GM12878 (cell line): Measurements from ENCODE around the gene PDLIM5. TPM values are rescaled to one million over a fixed set of nuclear protein-coding genes. Genes with fewer than 3 reads are reported as not detected.

Experiments
- ATAC-seq: fragments of 200-7000 bp; cut with Tn5 transposase; 3 replicates; pipeline ENCODE4 v1.9.1; 2020; ENCODE audit warnings: mild to moderate bottlenecking, moderate library complexity
- BruUV-seq: library from RNA; stranded (reverse); fragments of 400-500 nt; replicated peaks from 2 replicates; lab custom pipeline; 2021; lab: Mats Ljungman, UMichigan
- CTCF ChIA-PET: fragments of 300-600 bp; sonication (Branson Sonifier 250); formaldehyde crosslinking; extraction: SDS; loops from one replicate; lab custom pipeline; 2021; ENCODE audit warnings: inconsistent platforms; lab: Yijun Ruan, JAX
- POLR2A ChIA-PET: fragments of 350-600 bp; formaldehyde crosslinking; extraction: SDS; loops from one replicate; lab custom pipeline; 2021; ENCODE audit warnings: inconsistent platforms; lab: Charles Lee
- RAD21 ChIA-PET: fragments of 300-600 bp; sonication (Branson Sonifier 250); formaldehyde crosslinking; loops from one replicate; lab custom pipeline; 2023; ENCODE audit warnings: antibody characterized with exemption; ENCODE audit not compliant: unreplicated experiment; lab: Charles Lee
- SMC1A ChIA-PET: fragments of 300-600 bp; sonication (Branson Sonifier 250); formaldehyde crosslinking; loops from one replicate; lab custom pipeline; 2023; ENCODE audit not compliant: unreplicated experiment, uncharacterized antibody; lab: Charles Lee
- DNase-seq: peaks from one replicate; pipeline ENCODE4 v3.0.0-alpha.2; 2011; ENCODE audit warnings: low read depth, low spot score
- FAIRE-seq: peaks from 3 replicates; lab custom pipeline; 2011; peaks lifted over from hg19 to GRCh38; lab: Jason Lieb, UNC
- H2AFZ ChIP-seq: 2 replicates; pipeline ENCODE4 v1.6.0; 2011; ENCODE audit warnings: low read depth, low read length, control low read depth; ENCODE audit not compliant: control insufficient read depth
- H3K27ac ChIP-seq: 2 replicates; pipeline ENCODE4 v1.5.1; 2011; ENCODE audit warnings: control low read depth; ENCODE audit not compliant: control insufficient read depth, insufficient read depth
- H3K27me3 ChIP-seq, 2 experiments: replicated peaks in 1 of 2; 2 replicates each; pipeline versions ENCODE4 v1.6.0 to v1.6.1; 2011; ENCODE audit warnings: low read length in 1 of 2; ENCODE audit not compliant: control insufficient read depth in 2 of 2, insufficient read depth in 2 of 2
- H3K36me3 ChIP-seq, 2 experiments: 2 replicates each; pipeline ENCODE4 v1.5.1; 2011; ENCODE audit warnings: low read length in 1 of 2; ENCODE audit not compliant: control insufficient read depth in 2 of 2, insufficient read depth in 2 of 2
- H3K4me1 ChIP-seq: 2 replicates; pipeline ENCODE4 v1.6.1; 2011; ENCODE audit warnings: mild to moderate bottlenecking, low read length, moderate library complexity, mixed read lengths; ENCODE audit not compliant: control insufficient read depth, insufficient read depth
- H3K4me2 ChIP-seq: 2 replicates; pipeline ENCODE4 v1.6.0; 2011; ENCODE audit warnings: control low read depth; ENCODE audit not compliant: control insufficient read depth, insufficient read depth
- H3K4me3 ChIP-seq: fragments of 200-600 bp; sonication (generic); 2 replicates; pipeline ENCODE4 v1.5.1; 2016
- H3K79me2 ChIP-seq: 2 replicates; pipeline ENCODE4 v1.6.0; 2011; ENCODE audit warnings: low read length; ENCODE audit not compliant: control insufficient read depth, insufficient read depth
- H3K9ac ChIP-seq: 2 replicates; pipeline ENCODE4 v1.8.0; 2011; ENCODE audit warnings: low read length, control low read depth, mixed read lengths; ENCODE audit not compliant: control insufficient read depth, insufficient read depth
- H3K9me3 ChIP-seq: replicated peaks from 3 replicates; pipeline ENCODE4 v1.5.1; 2011; ENCODE audit warnings: mild to moderate bottlenecking, low read length; ENCODE audit not compliant: control insufficient read depth, insufficient read depth
- H4K20me1 ChIP-seq: 2 replicates; pipeline ENCODE4 v1.6.0; 2011; ENCODE audit not compliant: control insufficient read depth, insufficient read depth
- ASH2L ChIP-seq: fragments of 300-600, 200-600 bp; sonication (generic); IDR thresholded peaks from 2 replicates; pipeline ENCODE4 v1.6.1; 2017; ENCODE audit warnings: low read depth, mild to moderate bottlenecking, borderline replicate concordance
- BCL3 ChIP-seq: IDR thresholded peaks from 2 replicates; pipeline ENCODE4 v1.6.1; 2011; ENCODE audit warnings: borderline replicate concordance, low read depth, mild to moderate bottlenecking, moderate library complexity, low read length; ENCODE audit not compliant: insufficient read depth, poor library complexity, severe bottlenecking
- CEBPB ChIP-seq, 2 experiments: fragments of 150-350 bp in 1 of 2; IDR thresholded peaks; 2 replicates each; pipeline ENCODE4 v1.6.1; 2012 to 2014; ENCODE audit warnings: low read depth in 2 of 2, low read length in 2 of 2, borderline replicate concordance in 1 of 2, inconsistent platforms in 1 of 2
- ELK1 ChIP-seq: IDR thresholded peaks from 2 replicates; pipeline ENCODE4 v1.6.1; 2012; ENCODE audit warnings: low read depth, low read length, improper control_type of control experiment
- GABPA ChIP-seq: IDR thresholded peaks from 2 replicates; pipeline ENCODE4 v1.6.1; 2014; ENCODE audit warnings: antibody characterized with exemption, low read depth, mild to moderate bottlenecking, inconsistent platforms
- HDAC2 ChIP-seq: fragments of 200-600 bp; sonication (generic); IDR thresholded peaks from 2 replicates; pipeline ENCODE4 v1.6.1; 2017
- IRF5 ChIP-seq: fragments of 450-650 bp; IDR thresholded peaks from 2 replicates; pipeline ENCODE4 v1.6.1; 2017; ENCODE audit warnings: borderline replicate concordance
- NR2C1 ChIP-seq: fragments of 450-650 bp; IDR thresholded peaks from 2 replicates; pipeline ENCODE4 v1.6.1; 2017; ENCODE audit warnings: antibody characterized with exemption, mild to moderate bottlenecking, moderate library complexity
- POLR2A ChIP-seq: IDR thresholded peaks from 2 replicates; pipeline ENCODE4 v1.6.1; 2011; ENCODE audit warnings: low read depth, mild to moderate bottlenecking, low read length
- SKIL ChIP-seq: fragments of 450-650 bp; IDR thresholded peaks from 2 replicates; pipeline ENCODE4 v1.6.1; 2017; ENCODE audit warnings: mild to moderate bottlenecking, low read depth, inconsistent platforms; ENCODE audit not compliant: poor library complexity, severe bottlenecking
- SMAD5 ChIP-seq: IDR thresholded peaks from 2 replicates; pipeline ENCODE4 v1.6.1; 2016; ENCODE audit warnings: antibody characterized with exemption, low read depth
- SUZ12 ChIP-seq: fragments of 200-600 bp; sonication (generic); IDR thresholded peaks from one replicate; pipeline ENCODE4 v1.6.1; 2018; ENCODE audit warnings: antibody characterized with exemption, mild to moderate bottlenecking; ENCODE audit not compliant: unreplicated experiment
- TBL1XR1 ChIP-seq: IDR thresholded peaks from 2 replicates; pipeline ENCODE4 v1.6.1; 2012; ENCODE audit warnings: low read depth, low read length, improper control_type of control experiment
- TCF3 ChIP-seq: IDR thresholded peaks from 2 replicates; pipeline ENCODE4 v1.6.1; 2012; ENCODE audit warnings: low read depth, mild to moderate bottlenecking, low read length, borderline replicate concordance; ENCODE audit not compliant: insufficient read depth
- YBX1 ChIP-seq: fragments of 450-650 bp; IDR thresholded peaks from 2 replicates; pipeline ENCODE4 v1.6.1; 2016; ENCODE audit warnings: antibody characterized with exemption
- ZNF274 ChIP-seq: IDR thresholded peaks from one replicate; pipeline ENCODE4 v1.8.0; 2011; ENCODE audit not compliant: insufficient read length, insufficient read depth
- ZZZ3 ChIP-seq: IDR thresholded peaks from 2 replicates; pipeline ENCODE4 v1.6.1; 2011; ENCODE audit warnings: low read depth; ENCODE audit not compliant: control insufficient read depth, insufficient read length
- WGBS: methylation state at CpG from one replicate; pipeline ENCODE4 v1.1.6; 2016; ENCODE audit warnings: low lambda C conversion rate; ENCODE audit not compliant: insufficient replicate concordance, insufficient coverage; ENCODE audit errors: missing lambda C conversion rate; 5-methylcytosine and 5-hydroxymethylcytosine counted together
- in situ Hi-C: fragments of 300-500 bp; cut with MboI; formaldehyde crosslinking; loops from 9 replicates; pipeline ENCODE4 v1.14.3; 2018; ENCODE audit warnings: mixed read lengths
- intact Hi-C: fragments of 100-400 bp; cut with micrococcal nuclease; formaldehyde crosslinking; loops from one replicate; pipeline ENCODE4 v1.14.2; 2022; ENCODE audit not compliant: unreplicated experiment
- polyA plus RNA-seq, 11 experiments: library from polyadenylated mRNA; depleted of rRNA in 4 of 11; unstranded in 6 of 11; stranded (reverse) in 5 of 11; fragments of >200 nt; fragmentation: Nextera tagmentation in 4 of 11; fragmentation: Illumina TruSeq in 1 of 11; extraction: Ambion mirVana in 4 of 11; extraction: Trizol in 1 of 11; gene quantifications; 1 replicate in 1 of 11; 2 replicates in 10 of 11; pipeline versions ENCODE4 v1.2.1 to v1.2.3, GENCODE V29; 2011 to 2016; ENCODE audit warnings: inconsistent platforms in 2 of 11, missing spikeins in 2 of 11, low read depth in 1 of 11
- total RNA-seq, 4 experiments: library from RNA; depleted of rRNA in 3 of 4; stranded (reverse); fragments of >200 nt in 3 of 4; fragmentation: Illumina TruSeq in 1 of 4; extraction: Trizol in 1 of 4; gene quantifications; 2 replicates each; pipeline versions ENCODE4 v1.2.1 to v1.2.3, GENCODE V29; 2013 to 2021

Gene PDLIM5
- total and polyA plus RNA-seq, 10 of the 15 experiments (the other 5 are each of a cell fraction or from before 2014, with no cell fraction given), result 10.0 to 52.9 (median 20.7) TPM

- TF ChIP-seq TBL1XR1, result no peak
- TF ChIP-seq ASH2L, result no peak
- TF ChIP-seq HDAC2, result no peak
- TF ChIP-seq NR2C1, result no peak
- no peak for TF ChIP-seq ZNF274
- TF ChIP-seq, all 136 proteins: peak for 0
These were observed 250.0 kb downstream of the PDLIM5 start (continued) for GRCh38 chr4:94701631-94702300.

- intact Hi-C loops, result no loop called here
- CTCF ChIA-PET, result no interaction called here
- Histone ChIP-seq H3K4me3 (no peak overlapping the region), H3K79me2 (no peaks in the 10 kb centered on the region), H3K27me3 (no peaks in the 10 kb centered on the region), H3K4me1 (no peaks in the 10 kb centered on the region), H3K9ac (no peak overlapping the region), H3K9me3 (no peaks in the 10 kb centered on the region), H2AFZ (no peak overlapping the region), H3K27ac (no peak overlapping the region), H3K36me3 (no peaks in the 10 kb centered on the region), H4K20me1 (no peaks in the 10 kb centered on the region), H3K4me2 (no peak overlapping the region)
- RAD21 ChIA-PET, result no interaction called here
- SMC1A ChIA-PET, result no interaction called here
- POLR2A ChIA-PET, result no interaction called here
- no peak for DNase-seq
- WGBS, result 15% methylated on average over 5 of the region's 5 CpGs
- ATAC-seq, result no peak
- FAIRE-seq, result no peak
- in situ Hi-C loops, result no loop called here
- no TSS peak for BruUV-seq
- no peak for TF ChIP-seq GABPA
- TF ChIP-seq SUZ12, result no peak
- no peak for TF ChIP-seq YBX1
- no peak for TF ChIP-seq HDAC2
- no peak for TF ChIP-seq ELK1
- no peak for TF ChIP-seq POLR2A
- TF ChIP-seq ZZZ3, result no peak
- no peak for TF ChIP-seq IRF5
- TF ChIP-seq BCL3, result no peak
- no peak for TF ChIP-seq CEBPB (IDR thresholded peaks at IDR 0.05; ENCODE audit: borderline replicate concordance in 1 of 2, low read depth in 2 of 2, low read length in 2 of 2)
- TF ChIP-seq SMAD5, result no peak
- TF ChIP-seq SKIL, result no peak
- TF ChIP-seq TCF3, result no peak
These were observed 259.9 kb downstream of the PDLIM5 start for GRCh38 chr4:94711635-94712034.
